CD4-positive, alpha-beta T cell treated with Interleukin-6 for 4 hours (primary cell): Measurements from ENCODE around the gene MRPS21.
"Not testable (repeated sequence)": the region's sequence is repeated elsewhere in the genome, so short reads cannot be mapped to it uniquely, and the experiment has no call there.

Source experiments
- DNase-seq: peaks from one replicate; pipeline ENCODE4 v3.0.0-alpha.2; 2020; ENCODE audit warnings: mixed read lengths

Gene MRPS21

GRCh38 chr1:150281758-150282557 is 11.7 kb upstream of the MRPS21 start, which contains the start of gene CIART:
TSS of gene CIART (plus strand) at chr1:150282554. CDS start at chr1:150283268, 714 bp downstream.
- DNase-seq = peak; percentile 88

- no peak for DNase-seq
Measured at GRCh38 chr1:150282558-150282958, 11.1 kb upstream of the MRPS21 start.

GRCh38 chr1:150283260-150283659 is 10.4 kb upstream of the MRPS21 start:
- DNase-seq = no peak

DNA sequence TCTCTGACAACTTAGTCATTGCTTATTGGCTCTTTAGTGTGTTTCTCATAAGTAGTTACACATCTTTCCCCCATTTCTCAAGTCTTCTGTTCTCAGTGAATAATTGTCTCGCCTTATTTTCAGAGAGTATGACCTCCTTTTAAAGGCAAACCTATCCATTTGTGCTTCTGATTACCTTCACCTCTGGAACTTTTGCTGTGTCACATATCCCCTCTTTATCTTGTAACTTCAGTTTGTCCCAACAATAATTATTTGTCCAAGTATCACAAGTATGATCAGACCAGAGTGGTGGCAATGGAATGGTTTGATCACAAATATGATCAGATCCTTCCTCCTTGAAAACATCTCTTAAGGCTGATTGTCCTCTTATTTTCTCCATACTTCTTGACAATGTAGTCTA is 5.3 kb upstream of the MRPS21 start:
- DNase-seq = no peak

DNA sequence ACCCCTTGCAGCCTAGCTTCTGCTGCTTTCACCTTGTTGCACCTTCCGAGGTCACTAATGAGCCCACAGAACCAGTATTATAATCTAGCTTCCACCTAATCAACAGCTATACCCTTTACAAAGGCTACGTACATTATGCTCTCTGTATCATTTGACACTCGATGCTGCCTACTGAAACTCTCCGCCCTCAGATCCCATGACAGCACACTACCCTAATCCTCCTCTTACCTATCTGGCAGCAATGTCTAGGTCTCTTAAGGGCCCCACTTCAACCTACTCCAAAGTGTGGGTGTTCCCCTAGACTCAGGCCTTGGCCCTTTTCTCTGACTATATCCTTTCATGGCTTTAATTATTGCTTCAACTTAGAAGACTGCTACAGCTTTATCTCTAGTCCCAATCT is 4.8 kb upstream of the MRPS21 start:
- no peak for DNase-seq

- DNase-seq = no peak
Measured at GRCh38 chr1:150295476-150295875, 1.8 kb downstream of the MRPS21 start.

GRCh38 chr1:150299716-150300115 is 6.1 kb downstream of the MRPS21 start:
- DNase-seq = no peak

DNA sequence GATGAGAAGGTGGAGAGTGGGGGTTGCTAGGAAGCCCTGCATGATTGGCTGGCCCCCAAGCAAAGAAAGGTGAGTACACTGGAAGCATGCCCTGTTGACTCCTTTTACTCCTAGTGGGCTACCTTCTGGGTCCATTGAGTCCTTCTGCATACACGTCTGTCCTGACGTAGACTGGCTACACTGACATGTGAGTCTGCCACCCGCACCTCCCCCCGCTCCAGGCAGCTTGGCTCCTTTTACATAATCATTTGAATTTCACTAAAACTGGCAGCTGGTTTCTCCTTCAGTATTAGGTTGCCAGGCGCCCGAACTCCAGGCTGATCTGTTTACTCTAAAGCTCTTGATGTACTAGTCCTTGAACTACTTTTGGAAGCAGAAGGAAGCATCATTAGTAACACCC is 8.7 kb downstream of the MRPS21 start:
- no peak for DNase-seq

DNA sequence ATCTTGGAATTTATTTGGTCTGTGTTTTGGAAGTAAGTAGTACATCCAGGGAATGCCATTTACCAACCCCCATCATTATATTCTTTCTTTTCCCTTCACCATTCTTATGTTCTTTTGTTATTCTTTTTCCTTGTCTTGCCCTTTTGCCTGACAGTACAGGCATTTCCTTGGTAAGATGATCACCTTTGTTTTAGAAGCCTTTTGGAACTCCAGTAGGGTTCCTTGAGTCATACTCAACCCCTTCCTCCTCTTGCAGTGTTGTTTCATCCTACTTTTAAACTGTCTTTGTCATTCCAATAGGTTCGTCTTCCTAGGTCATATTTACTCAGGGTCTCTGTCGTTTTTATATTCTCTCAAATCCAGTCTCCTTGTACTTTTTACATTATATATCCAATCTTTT is 9.2 kb downstream of the MRPS21 start:
- no peak for DNase-seq

DNA sequence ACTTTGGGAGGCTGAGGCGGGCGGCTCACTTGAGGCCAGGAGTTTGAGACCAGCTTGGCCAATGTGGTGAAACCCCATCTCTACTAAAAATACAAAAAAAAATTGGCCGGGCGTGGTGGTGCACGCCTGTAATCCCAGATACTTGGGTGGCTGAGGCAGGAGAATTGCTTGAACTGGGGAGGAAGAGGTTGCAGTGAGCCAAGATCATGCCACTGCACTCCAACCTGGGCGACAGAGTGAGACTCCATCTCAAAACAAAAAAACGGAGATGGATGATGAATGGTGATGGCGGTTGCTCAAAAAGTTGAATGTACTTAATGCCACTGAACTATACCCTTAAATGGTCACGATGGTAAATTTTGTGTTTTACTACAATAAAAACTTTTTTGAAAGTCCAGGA is 14.9 kb downstream of the MRPS21 start:
- DNase-seq = not testable (repeated sequence)

GRCh38 chr1:150309758-150310508 is 16.3 kb downstream of the MRPS21 start:
- no peak for DNase-seq

DNA sequence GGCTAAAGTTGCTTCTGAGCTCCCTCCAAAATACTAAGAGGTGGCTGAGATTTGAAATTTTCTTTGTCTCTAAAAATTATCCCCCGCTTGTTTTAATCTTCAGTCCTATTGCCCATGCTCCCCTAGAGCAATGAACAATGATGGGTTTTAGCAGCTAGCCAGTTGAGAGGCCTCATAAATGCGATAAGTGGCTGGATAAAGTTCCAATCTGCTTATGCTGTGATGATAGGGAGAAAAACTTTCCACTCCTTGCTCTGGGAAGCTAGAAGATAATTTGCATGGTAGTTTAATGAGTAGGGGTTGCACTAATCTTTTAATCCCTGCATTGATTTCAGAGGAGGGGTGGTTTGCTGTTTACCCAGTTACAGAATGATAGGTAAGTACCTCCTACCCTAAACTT is 18.1 kb downstream of the MRPS21 start:
- no peak for DNase-seq

DNA sequence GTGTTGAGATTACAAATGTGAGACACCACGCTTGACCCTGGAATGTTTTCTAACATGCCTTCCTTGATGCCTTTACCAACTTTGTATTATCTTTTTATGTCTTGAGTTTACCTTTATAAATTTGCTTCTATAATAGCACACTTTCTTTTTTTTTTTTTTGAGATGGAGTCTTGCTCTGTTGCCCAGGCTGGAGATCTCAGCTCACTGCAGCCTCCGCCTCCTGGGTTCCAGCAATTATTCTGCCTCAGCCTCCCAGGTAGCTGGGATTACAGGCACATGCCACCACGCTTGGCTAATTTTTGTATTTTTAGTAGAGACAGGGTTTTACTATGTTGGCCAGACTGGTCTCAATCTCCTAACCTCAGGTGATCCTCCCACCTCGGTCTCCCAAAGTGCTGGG is 21.0 kb downstream of the MRPS21 start:
- not testable (repeated sequence) for DNase-seq

GRCh38 chr1:150320667-150320978 is 27.0 kb downstream of the MRPS21 start:
- no peak for DNase-seq

- DNase-seq = no peak
Measured at GRCh38 chr1:150321826-150322166, 28.1 kb downstream of the MRPS21 start.

DNA sequence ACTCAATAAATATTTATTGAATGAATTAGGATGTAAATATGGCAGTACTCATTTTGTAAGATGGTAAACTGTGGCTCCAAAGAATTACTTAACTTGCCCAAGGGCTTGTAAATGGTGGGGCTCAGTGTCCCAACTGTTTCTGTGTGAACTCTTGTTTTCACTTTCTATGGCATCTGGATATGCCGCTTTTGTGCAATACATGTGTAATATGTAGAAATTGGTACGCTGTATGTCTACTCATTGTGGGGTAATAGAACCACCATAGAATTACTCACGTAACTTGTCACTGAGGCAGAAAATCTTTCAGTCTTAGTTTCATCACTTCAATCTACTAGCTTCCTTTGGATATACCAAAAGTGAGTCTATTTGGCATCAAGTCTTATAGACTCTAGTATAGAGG is 28.6 kb downstream of the MRPS21 start:
- no peak for DNase-seq

DNA sequence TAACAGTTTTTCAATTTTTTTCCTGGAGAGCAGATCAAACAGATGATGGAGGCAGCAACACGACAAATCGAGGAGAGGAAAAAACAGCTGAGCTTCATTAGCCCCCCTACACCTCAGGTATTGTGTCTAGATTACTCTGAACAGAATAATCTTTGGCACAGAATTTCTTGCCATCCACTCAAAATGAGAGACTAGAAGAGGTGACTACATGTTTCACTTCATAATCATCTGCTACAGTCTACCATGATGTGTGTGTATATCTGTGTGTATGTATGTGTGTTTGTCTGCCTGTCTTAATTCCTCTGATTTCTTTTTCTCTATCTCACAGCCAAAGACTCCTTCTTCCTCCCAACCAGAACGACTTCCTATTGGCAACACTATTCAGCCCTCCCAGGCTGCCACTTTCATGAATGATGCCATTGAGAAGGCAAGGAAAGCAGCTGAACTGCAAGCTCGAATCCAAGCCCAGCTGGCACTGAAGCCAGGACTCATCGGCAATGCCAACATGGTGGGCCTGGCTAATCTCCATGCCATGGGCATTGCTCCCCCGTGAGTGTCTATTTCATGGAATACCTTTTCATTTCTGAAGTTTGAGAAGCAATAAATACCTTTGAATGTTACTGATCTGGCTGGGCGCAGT is 39.1 kb downstream of the MRPS21 start:
- DNase-seq = no peak

- DNase-seq = no peak
Measured at GRCh38 chr1:150346316-150346715, 52.7 kb downstream of the MRPS21 start.

DNA sequence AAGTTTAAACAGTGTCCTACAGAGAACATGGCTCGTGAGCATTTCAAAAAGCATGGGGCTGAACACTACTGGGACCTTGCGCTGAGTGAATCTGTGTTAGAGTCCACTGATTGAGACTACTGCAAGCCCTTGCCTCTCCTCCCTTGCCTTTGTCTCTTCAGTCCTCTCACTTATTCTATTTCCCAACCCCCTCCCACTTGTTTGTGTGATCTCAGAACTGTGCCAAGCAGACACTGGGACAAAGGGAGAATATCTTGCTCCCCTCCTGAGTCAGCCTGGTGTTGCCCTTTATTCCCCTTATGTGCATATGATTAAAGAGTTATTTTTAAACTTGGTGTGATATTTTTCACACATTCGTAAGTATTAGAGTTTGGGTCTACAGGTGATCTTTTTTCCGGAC is 59.2 kb downstream of the MRPS21 start:
- DNase-seq = no peak
